GM12872 (cell line): Measurements from ENCODE around the gene VRK1.

Experiments used
- TF ChIP-seq, protein P1 (sequence below): IDR thresholded peaks from 3 replicates; pipeline ENCODE4 v1.5.1; 2011; ENCODE audit warnings: low read depth, mild to moderate bottlenecking, low read length, moderate library complexity; ENCODE audit not compliant: insufficient read depth

VRK1 gene

DNA sequence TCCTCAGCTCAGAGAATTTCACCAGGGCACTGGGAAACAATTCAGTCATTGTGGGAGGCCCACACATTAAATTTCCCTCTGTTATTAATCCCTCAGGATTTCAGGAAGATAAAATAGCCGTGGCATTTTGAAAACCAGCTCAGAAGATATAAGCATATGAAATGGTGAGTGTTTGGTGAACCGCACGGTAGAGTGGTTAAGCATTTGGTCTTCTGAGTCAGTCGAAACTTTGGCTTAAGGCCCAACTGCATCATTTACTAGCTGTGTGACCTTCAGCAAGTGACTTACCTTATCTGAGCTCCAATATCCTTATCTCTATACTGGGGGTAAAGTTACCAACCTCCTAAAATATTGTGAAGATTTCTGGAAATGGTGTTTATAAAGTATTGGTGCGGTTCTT is 5.2 kb upstream of the VRK1 start:
- TF ChIP-seq, protein P1, sequence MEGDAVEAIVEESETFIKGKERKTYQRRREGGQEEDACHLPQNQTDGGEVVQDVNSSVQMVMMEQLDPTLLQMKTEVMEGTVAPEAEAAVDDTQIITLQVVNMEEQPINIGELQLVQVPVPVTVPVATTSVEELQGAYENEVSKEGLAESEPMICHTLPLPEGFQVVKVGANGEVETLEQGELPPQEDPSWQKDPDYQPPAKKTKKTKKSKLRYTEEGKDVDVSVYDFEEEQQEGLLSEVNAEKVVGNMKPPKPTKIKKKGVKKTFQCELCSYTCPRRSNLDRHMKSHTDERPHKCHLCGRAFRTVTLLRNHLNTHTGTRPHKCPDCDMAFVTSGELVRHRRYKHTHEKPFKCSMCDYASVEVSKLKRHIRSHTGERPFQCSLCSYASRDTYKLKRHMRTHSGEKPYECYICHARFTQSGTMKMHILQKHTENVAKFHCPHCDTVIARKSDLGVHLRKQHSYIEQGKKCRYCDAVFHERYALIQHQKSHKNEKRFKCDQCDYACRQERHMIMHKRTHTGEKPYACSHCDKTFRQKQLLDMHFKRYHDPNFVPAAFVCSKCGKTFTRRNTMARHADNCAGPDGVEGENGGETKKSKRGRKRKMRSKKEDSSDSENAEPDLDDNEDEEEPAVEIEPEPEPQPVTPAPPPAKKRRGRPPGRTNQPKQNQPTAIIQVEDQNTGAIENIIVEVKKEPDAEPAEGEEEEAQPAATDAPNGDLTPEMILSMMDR: no peak

DNA sequence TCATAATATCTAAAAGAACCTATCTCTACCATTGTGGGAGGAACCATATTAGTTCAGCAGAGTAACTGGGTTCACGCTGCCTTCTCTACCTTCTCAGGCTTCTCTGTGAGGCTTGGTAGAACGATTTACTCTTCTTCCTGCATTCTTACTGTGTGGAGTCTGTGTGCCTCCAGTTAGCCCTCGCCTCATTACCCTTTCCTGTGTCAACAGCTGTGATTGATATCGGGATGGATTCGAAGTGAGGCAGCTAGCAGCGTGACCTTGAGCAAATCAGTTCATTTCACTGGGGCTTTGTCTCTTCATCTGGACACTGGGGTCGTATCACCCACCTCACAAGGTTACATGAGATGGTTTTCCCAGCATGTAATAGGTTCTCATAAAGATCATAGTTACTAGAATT is 4.6 kb upstream of the VRK1 start:
- TF ChIP-seq, protein P1: no peak

DNA sequence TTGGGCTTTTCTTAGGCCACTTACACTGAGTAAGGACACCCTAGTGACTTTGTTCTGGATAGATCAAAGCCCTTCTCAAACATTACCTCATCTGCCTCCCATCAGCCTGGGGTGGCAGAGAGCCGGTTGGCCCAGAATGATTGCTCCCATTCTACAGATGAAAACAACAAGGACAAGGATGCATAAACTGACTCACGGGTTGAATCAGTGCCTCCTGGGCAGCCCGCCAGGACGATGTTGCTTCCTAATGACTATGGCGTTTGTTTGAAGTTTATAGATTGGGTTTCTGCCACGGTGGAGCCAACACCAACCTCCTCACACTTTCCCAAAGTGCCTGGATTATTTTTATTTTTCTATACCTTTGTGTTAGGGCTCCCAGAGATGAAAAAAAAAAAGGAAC is 3.6 kb upstream of the VRK1 start:
- TF ChIP-seq, protein P1: no peak

DNA sequence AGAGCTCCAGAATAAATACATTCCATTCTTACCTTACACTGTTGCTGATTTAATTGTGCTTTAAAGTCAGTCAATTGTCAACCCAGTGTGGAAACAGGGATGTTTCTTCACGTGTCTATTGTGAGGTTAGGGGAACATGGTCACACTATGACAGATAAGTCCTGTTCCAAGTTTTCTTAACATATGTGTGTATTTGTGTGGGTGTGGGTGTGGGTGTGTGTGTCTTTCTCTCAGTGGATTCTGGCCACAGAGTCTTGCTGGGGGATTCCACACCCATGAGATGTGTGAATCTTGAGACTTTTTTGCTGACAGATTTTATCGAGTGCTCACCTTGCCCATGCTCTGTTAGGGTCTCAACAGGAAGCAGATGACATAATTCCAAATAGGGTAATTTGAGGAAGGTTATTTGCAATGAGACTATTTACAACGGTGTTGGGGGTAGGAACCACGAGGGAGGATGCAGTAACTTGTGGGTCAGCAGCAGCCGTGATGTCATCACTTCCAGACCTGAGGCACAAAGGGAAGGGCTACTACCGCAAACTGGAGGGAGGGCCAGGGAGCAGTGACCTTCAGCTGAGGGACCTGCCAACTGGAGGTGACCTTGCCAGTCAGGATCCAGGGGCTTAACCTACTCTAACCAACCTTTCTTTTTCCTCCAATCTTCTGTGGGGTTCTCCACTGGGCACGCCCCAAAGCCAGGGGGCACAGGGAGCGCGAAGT is 1.9 kb upstream of the VRK1 start:
- TF ChIP-seq, protein P1: no peak

DNA sequence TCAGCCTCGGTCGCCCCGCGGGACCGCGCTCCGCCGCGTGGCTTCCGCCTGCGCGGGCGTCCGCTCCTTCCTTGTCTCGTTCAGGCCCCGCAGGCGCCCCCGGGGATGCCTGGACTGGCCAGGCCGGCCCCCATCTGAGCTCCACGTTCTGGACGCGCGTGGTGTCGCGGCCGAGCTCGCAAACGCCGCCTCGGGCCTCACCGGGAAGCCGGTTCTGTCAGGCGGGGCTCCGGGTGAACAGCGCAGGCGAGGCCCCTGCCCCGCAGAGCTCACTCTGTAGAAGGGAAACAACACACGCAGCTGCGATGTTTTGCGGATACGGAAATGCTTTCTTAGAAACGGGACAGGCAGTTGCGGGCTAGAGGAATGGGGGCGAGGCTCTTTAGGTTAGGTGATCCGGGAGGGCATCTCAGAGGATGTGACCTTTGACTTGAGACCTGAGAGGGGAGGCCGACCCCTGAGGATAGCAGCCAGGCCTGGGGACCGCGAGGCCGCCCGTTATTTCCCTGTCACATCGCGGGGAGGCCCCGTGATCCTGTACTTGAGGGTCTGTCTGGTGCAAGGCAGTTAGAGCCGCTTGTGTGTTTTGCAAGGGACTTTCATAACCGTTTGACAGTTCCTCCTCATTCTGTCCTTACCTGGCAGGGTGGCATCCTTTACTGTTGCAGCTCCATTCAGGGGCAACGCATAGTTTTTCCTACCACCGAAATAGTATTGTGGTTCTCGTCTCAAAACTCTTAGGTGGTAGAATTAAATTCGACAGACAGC is 584 bp downstream of the VRK1 start:
- TF ChIP-seq, protein P1: no peak

DNA sequence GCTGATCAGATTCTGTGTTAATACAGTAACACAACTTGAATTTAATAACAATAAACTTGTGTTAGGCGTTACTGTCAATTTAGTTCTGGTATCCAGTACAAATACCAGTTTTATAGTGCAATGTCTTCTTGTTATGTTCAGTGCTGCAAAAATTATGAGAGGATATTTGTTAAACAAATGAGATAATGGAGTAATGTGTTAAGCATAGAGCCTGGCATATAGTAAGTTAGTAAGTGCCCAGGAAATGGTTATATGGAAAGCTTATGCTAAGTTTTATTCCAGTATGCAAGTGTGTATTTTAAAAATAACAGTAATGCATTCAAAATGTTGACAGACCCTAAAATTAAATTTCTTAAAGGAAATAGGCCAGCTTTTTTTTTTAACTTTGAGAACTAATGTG is 1.8 kb downstream of the VRK1 start:
- TF ChIP-seq, protein P1: no peak

DNA sequence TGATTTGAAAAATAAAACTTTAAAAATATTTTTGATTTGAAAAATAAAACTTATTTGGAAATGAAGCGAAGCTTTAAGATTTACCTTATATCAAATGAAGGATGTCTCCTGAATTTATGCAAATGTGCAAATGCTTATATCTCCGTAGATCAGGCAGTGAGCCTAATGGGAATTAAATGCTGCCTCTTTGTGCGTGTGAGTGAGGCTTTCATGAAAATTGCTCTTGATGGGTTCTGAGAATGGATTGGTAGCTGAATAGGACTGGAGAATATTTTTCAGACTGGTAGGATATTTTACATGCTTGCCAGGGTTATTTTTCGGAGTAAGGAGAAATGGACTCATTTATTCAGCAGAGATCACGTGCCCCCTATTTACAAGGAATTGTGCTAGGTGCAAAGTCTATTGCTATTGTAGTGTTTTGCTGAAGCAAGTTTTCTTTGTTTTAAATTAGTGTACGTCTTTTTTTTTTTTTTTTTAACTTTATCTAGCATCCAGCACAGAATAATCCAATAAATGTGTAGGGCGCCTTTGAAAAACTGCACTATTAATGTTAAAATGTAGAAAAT is 2.4 kb downstream of the VRK1 start:
- TF ChIP-seq, protein P1: no peak
